ENCODE data around the gene GATD1. TPM values are rescaled to one million over a fixed set of nuclear protein-coding genes. Genes with fewer than 3 reads are reported as not detected.

GATD1 gene
- total RNA-seq, result 10 to 100 TPM; 29.8 to 43.5 TPM
- long read RNA-seq, full-length matches to known transcripts, result 2 of 7 reads
- long read RNA-seq, partial matches to known transcripts, result 3 of 7 reads
- long read RNA-seq, other reads (novel, unspliced or antisense), result 2 of 7 reads

DNA sequence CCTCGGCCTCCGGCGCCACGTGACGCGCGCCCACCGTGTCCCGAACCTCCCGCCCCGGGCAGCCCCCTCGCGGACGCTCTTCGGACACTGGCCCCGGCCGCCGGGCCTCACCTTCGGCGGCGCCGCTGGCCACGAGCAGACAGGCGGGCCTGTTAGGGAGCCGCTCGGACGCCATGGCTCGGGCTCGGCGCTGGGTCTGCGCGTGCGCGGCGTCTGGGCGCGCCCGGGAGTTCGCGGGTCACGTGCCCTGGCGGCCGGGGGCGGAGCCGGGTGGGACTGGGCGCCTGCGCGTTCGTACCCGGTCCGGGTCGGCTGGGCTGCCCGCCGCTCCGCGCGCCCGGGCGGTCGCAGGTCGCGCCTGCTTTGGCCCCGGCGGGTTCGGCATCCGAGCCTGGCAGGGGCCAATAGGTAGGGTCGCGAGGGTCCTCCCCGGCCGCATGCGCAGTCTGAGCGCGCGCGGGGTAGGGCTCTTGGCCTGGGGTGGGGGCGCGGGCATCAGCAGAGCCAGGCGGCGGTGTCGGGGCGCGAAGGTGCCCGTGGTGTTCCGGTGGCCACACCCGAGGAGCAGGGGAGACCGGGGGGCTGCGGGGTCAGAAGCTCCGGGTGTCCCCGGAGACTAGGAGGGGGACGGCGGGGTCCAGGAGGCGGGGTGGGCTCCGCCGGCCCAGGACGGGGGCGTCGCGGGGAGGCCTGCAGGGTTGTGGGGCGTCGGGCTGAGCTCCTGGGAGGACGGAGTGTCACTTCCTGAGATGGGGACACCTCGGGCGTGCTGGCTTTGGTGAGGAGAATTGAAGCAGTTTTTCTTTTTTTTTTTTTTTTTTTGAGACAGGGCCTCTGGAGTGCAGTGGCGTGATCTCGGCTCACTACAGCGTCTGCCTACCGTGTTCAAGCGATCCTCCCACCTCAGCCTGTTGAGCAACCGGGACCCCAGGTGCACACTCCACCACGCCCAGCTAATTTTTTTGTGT is at the start of gene GATD1:
Gene GATD1, minus strand, starts transcription at position 200 of the 968 bp plus-strand sequence. Its CDS starts 25 bp downstream, at position 175.
- ATAC-seq, result peak; percentile 94 to 97
- intact Hi-C loops (cut with DNase I), result no loop called here
- peak; percentile 94 for DNase-seq

DNA sequence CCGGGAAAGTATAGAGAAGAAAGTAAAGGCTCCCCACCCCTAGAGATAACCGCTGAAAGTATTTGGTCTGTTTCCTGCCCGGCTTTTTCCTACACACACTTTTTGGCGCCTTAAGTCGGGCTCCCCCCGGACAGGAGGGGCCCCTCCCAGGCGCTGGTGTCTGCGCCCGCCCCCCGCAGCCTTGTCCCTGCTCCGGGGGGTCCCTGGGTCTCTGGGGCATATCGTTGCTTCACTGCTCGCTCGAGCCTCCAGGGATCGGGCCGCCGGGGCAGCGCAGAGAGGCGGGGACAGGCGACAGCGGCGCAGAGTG is 49.5 kb upstream of the GATD1 start:
- DNase-seq, result no peak
- intact Hi-C loops (cut with DNase I), result no loop called here
- ATAC-seq, result no peak

DNA sequence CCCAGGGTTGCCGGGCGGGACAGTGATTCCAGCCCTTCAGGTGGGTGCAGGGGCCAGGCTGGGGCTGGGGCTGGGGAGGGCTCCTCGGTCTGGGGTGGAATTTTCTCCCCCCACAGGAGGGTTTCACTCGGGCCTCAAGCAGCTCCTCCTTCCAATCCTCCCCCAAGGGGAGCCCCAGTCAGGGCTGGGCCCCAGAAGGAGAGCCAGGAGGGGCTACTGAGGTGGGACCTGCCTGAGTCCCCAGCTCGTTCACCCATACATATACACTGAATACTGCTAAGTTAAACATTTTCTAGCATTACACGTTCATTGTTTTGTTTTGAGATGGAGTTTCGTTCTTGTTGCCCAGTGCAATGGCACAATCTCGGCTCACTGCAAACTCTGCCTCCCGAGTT is 48.9 kb upstream of the GATD1 start:
- ATAC-seq (no peak), DNase-seq (no peak)
- intact Hi-C loops (cut with DNase I), result no loop called here

GRCh38 chr11:825366-826226 is 48.3 kb upstream of the GATD1 start:
- no peak for ATAC-seq
- DNase-seq, result no peak
- intact Hi-C loops (cut with DNase I), result no loop called here

GRCh38 chr11:824942-825341 is 47.7 kb upstream of the GATD1 start:
- intact Hi-C loops (cut with DNase I), result no loop called here
- no peak for DNase-seq
- ATAC-seq, result no peak

GRCh38 chr11:824292-824880 is 47.1 kb upstream of the GATD1 start:
- DNase-seq (no peak), ATAC-seq (no peak)
- intact Hi-C loops (cut with DNase I), result no loop called here

GRCh38 chr11:823441-824291 is 46.4 kb upstream of the GATD1 start:
- intact Hi-C loops (cut with DNase I), result no loop called here
- DNase-seq (no peak), ATAC-seq (no peak)

DNA sequence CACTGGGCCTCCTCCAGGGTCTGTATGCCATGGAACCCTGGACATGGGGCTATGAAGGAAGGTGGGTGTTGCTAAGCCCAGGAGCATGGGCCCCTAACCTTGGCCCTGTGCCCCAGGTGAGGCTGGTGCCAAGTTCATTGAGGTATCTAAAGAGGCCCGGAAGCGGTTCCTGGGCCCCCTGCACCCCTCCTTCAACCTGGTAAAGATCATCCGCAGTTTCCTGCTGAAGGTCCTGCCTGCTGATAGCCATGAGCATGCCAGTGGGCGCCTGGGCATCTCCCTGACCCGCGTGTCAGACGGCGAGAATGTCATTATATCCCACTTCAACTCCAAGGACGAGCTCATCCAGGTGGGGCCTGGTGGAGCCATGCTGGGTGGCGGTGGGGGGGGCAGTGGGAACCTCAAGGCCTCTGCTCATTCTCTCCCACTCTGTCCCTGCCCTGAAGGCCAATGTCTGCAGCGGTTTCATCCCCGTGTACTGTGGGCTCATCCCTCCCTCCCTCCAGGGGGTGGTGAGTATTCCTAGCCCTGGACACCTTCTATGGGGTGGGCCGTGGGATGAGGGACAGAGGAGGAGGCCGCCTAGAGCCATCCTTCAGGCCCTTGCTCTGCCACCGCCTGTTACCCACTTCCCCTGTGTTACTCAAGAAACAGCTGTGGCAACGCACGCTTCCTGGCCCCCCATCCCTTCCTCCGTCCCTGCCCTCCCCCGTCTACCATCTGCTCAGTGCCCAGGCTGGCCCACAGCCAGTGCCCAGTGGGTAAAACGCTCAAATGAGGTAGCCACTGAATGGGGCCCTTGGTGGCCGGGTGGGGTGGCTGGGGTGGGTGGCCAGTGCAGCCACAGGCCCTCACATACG is 44.5 kb upstream of the GATD1 start:
- intact Hi-C loops (cut with DNase I), result no loop called here
- no peak for DNase-seq
- ATAC-seq, result peak in 1 of 2 donors; percentile 2

GRCh38 chr11:820655-821511 is 43.6 kb upstream of the GATD1 start:
- intact Hi-C loops (cut with DNase I), result no loop called here
- ATAC-seq, result peak; percentile 34 to 42
- peak; percentile 80 for DNase-seq

DNA sequence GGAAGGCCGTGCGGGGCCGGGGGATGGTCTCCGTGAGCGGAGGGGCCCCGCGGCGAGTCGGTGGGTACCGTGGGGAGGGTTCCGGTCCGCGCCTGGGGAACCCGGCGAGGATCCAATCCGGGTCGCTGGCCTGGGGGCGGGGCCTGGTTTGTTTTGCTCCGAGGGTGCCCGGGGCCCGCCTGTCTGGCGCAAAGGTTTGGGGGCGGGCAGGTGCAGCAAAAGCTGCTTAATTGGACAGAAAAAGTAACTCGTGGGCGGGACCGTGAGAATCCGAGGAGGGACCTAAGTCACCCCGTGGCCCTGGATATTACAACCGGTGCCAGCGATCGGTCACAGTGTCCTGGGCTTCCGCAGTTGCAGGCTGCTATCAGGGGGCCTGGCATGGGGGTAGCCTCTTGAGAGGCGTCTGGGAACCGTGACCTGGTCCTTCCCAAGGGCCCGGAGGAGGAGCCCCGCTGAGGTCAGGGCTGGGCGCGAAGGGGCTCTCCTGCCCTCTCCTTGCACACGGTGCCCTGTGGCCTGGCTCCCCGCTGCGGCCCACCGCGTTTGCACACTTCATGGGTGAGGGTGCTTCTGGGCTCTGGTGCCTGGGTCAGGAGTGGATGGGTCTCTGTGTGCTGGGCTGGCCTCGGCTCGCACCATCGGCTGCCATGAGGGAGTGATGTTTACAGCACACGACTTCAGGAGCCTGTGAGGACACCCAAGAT is 42.8 kb upstream of the GATD1 start:
- DNase-seq (peak; percentile 92), ATAC-seq (peak; percentile 69)
- intact Hi-C loops (cut with DNase I), result no loop called here

DNA sequence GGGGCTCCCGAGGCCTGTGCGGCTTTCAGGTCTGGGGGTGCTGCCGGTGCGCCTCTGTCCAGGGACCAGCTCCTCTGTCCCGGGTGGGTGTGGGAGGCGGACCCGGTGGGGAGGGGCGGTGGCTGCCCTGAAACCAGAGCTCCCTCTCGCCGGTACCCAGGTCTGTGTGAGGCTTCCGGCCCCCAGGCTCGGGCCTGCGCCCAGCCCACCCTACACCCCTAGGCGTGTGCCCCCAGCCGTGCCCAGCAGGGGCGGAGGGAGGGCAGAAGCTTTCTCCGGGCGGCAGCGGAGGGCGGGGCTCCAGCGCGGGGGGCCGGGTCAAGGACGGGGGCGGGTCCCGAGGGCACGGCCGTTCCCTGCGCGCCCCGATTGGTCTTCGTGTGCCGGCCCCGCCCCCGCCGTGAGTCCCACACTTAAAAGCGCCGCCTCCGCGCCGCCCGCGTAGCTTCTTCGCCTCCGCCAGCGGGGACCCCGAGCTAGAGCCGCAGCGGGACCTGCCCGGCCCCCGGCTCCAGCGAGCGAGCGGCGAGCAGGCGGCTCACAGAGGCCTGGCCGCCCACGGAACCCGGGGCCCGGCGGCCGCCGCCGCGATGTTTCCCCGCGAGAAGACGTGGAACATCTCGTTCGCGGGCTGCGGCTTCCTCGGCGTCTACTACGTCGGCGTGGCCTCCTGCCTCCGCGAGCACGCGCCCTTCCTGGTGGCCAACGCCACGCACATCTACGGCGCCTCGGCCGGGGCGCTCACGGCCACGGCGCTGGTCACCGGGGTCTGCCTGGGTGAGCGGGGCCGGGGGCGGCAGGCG is 42.0 kb upstream of the GATD1 start:
- intact Hi-C loops (cut with DNase I), result no loop called here
- ATAC-seq (peak; percentile 85 to 88), DNase-seq (peak; percentile 94)

GRCh38 chr11:818396-819128 is 41.3 kb upstream of the GATD1 start, which contains the start of gene PNPLA2:
Gene PNPLA2 (plus strand): TSS chr11:818914. CDS start chr11:819719, 805 bp downstream.
- intact Hi-C loops (cut with DNase I), result no loop called here

DNA sequence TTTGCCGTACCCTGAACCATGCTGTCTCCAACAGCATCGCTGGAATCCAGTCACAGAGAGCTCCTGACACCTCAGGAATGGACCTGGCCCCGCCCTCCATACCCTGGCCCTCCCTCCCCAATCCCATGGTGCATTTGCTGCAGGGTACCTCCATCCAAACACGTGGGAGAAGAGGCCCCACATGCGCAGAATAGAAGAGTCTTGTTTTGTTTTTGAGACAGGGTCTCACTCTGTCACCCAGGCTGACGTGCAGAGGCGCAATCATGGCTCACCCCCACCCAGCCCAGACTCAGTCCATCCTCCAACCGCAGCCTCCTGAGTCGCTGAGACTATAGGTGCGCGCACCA is 39.1 kb upstream of the GATD1 start:
- intact Hi-C loops (cut with DNase I), result no loop called here
- ATAC-seq (no peak), DNase-seq (no peak)

More at GRCh38 chr11:818396-819128, 41.3 kb upstream of the GATD1 start, which contains the start of gene PNPLA2:
- ATAC-seq, result peak; percentile 2
- DNase-seq, result no peak

DNA sequence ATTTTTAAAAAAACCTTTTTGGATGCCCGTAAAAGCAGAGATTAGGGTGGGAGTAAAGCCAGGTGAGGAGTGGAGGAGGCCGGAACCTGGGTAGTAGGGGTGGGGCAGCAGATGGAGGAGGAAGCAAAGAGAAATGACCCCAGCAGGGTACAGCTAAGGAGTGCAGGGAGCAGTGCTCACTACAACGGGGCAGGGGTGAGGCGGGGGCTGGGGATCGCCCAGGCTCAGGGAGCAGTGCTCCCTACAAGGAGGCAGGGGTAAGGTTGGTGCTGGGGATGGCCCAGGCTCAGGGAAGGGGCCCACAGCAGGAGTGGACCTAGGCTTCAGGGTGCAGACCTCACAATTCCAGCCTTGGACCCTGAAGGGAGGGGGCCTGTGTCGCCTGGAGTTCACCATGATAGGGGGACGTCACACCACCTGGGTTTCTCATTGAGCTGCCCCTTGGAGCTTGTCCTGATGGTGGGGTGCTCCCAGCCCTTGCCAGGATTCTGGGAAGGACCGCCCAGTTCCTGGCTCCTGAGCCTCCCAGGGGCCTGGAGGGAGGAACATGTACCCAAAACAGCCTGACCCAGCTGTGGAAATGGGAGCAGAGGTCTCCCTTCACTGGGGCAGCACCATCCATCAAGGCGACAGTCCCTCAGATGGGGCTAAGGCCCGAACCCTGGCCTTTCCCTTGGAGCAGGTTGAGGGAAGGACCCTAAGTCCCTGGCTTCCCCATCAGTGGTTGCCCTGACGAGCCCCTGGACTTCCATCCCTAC is 38.6 kb upstream of the GATD1 start:
- DNase-seq, result no peak
- intact Hi-C loops (cut with DNase I), result no loop called here
- ATAC-seq, result no peak

All from left cardiac atrium (tissue), 4 donors.